HG03135 (cell line): ENCODE results near the gene PLXNA3.

Experiments
- ATAC-seq: cut with Tn5 transposase; IDR thresholded peaks from one replicate; pipeline ENCODE4 v1.9.1; 2021; ENCODE audit warnings: mild to moderate bottlenecking, moderate library complexity; ENCODE audit not compliant: unreplicated experiment

Gene PLXNA3

DNA sequence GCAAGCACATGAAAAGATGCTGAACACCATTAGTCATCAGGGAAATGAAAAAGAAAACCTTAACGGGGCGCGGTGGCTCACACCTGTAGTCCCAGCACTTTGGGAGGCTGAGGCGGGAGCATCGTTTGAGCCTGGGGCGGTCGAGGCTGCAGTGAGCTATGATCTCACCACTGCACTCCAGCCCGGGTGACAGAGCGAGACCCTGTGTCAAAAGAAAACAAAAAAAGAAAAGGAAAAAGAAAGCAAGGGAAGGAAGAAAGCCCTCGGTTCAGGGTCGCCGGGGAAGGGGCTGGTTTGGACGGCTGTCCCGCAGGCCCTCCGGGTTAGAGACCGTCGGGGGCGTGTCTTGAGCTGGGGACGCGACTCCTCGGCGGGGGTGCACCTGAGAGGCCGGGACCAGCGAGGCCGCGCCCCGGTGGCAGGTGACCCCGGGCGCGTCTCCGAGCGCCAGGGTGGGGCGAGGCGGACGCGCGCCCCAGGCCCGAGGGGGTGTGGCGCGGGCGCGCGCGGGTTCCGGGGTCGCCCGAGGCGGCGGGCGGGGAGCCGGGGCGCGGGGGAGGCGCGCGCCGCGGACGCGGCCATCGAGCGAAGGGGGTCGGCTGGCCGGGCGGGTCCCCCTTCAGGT lies 478 bp upstream of the PLXNA3 start:
- ATAC-seq = peak; percentile 50

- no peak for ATAC-seq
These were observed 1.1 kb downstream of the PLXNA3 start for GRCh38 chrX:154458954-154459778.

DNA sequence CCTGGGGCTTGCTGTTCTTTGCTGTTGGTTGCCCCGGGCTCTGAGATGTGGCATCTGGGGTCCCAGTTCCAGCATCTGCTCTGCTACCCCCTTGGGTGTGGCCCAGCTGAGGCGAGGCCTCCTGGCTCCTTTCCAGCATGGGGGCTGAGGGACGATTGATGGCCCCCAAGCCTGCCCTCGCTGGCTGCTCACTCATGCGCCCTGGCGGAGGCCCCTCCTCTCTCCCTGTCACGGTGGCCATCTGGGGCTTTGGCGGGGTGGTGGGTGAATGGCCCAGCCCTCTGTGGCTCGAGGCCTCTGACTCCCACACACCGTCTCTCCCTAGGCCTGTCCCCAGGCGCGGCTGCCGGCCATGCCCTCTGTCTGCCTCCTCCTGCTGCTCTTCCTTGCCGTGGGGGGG lies 1.8 kb downstream of the PLXNA3 start:
- no peak for ATAC-seq

DNA sequence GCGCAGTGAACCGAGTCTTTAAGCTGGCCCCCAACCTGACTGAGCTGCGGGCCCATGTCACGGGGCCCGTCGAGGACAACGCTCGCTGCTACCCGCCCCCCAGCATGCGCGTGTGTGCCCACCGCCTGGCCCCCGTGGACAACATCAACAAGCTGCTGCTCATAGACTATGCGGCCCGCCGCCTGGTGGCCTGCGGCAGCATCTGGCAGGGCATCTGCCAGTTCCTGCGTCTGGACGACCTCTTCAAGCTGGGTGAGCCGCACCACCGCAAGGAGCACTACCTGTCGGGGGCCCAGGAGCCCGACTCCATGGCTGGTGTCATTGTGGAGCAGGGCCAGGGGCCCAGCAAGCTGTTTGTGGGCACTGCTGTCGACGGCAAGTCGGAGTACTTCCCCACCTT lies 2.2 kb downstream of the PLXNA3 start:
- no peak for ATAC-seq

GRCh38 chrX:154462396-154462795 lies 4.3 kb downstream of the PLXNA3 start:
- no peak for ATAC-seq

DNA sequence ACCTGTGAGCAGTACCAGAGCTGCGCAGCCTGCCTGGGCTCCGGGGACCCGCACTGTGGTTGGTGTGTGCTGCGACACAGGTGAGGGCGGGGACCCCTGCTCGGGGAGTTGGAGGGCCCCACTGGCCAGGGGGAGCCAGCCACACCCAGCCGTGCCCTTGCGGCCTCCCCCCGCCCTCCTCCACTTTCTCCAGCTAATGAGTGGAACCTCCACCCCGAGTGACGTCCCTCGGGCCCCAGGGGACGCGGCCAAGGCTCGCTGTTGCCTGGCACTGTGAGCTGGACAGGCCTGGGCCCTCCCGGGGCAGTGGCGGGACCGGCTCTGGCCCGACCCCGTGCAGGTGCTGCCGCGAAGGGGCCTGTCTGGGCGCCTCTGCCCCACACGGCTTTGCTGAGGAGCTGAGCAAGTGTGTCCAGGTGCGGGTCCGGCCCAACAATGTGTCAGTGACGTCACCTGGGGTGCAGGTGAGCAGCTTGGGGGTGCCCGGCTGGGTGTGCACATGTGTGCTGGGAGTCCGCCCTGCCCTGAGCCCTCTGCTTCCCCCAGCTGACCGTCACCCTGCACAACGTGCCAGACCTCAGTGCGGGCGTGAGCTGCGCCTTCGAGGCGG lies 5.6 kb downstream of the PLXNA3 start:
- ATAC-seq = no peak

GRCh38 chrX:154464806-154465365 lies 6.8 kb downstream of the PLXNA3 start:
- no peak for ATAC-seq

DNA sequence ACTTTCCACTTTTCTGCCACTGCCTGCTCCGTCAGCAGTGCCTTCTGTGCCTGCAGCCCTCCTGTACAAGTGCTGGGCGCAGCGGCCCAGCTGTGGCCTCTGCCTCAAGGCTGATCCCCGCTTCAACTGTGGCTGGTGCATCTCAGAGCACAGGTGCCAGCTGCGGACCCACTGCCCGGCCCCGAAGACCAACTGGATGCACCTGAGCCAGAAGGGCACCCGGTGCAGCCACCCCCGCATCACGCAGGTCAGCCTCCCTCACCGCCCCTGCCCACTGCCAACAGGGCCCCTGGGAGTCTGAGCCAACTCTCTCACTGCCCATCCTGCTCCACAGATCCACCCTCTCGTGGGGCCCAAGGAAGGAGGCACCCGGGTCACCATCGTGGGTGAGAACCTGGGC lies 7.5 kb downstream of the PLXNA3 start:
- ATAC-seq = no peak

- no peak for ATAC-seq
These were observed 8.0 kb downstream of the PLXNA3 start for GRCh38 chrX:154466036-154466435.

DNA sequence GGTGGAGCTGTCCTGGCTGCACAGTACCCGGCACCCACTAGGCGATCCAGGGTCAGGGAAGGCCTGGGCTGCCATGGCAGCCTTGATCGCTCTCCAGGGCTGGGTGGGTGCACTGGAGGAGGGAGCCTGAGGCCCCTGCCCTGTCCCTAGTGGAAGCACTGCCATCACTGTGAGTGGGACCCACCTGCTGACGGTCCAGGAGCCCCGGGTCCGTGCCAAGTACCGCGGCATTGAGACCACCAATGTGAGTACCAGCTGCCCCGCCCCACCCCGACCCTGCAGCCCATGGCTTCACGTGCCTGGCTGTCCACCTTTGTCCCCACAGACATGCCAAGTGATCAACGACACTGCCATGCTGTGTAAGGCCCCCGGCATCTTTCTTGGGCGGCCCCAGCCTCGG lies 8.8 kb downstream of the PLXNA3 start:
- ATAC-seq = no peak

GRCh38 chrX:154467556-154467955 lies 9.5 kb downstream of the PLXNA3 start:
- no peak for ATAC-seq

- ATAC-seq = no peak
These were observed 10.1 kb downstream of the PLXNA3 start for GRCh38 chrX:154468217-154468616.

GRCh38 chrX:154469114-154469513 lies 11.0 kb downstream of the PLXNA3 start:
- no peak for ATAC-seq

- ATAC-seq = no peak
These were observed 11.8 kb downstream of the PLXNA3 start for GRCh38 chrX:154469880-154470279.

- ATAC-seq = no peak
These were observed 12.4 kb downstream of the PLXNA3 start for GRCh38 chrX:154470434-154470833.

- ATAC-seq = no peak
These were observed 13.0 kb downstream of the PLXNA3 start for GRCh38 chrX:154470914-154471568.

DNA sequence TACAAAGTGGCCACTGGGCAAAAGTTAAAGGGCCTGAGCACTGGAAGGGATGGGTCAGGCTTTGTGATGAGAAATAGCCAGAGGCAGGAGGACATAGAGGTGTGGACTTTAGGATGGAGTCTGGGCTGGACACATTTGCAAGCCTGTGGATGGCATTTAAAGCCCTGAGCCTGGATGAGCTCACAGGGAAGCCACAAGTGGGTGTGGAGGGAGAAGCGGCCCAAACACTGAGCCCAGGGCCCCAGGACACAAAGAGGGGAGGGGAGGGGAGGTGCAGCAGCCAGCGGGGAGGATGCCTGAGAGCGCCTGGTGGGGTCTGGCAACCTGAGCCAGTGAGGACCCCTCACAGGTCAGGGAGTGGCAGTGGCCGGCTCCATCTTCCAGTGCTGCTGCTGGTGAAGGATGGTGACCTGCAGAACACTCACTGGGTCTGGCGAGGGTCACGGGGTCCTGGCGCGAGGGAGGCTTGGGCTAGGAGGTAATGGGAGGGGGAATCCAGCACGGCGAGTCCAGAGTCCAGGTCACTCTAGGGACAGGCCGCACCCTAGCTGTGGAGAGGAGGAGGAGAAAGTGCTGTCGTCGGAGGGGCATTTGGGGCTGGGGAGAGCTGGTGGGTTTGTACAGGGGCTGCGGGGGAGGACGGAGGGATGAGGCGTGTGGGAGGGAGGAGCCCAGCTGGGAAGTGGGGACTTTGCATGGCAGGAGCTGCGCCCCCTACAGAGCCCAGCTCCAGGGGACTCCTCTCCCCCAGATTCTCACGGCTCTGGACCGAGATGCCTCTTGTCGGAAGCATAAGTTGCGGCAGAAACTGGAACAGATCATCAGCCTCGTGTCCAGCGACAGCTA lies 14.0 kb downstream of the PLXNA3 start:
- no peak for ATAC-seq

GRCh38 chrX:154472685-154473632 lies 14.9 kb downstream of the PLXNA3 start:
- no peak for ATAC-seq

- no peak for ATAC-seq
These were observed 15.6 kb downstream of the PLXNA3 start for GRCh38 chrX:154473683-154474082.
